HG03280 (cell line): Measurements from ENCODE around the gene KAT2B.
"Not testable (repeated sequence)": the region's sequence is repeated elsewhere in the genome, so short reads cannot be mapped to it uniquely, and the experiment has no call there.

ENCODE experiments used
- ATAC-seq: cut with Tn5 transposase; IDR thresholded peaks from one replicate; pipeline ENCODE4 v1.9.1; 2021; ENCODE audit warnings: mild to moderate bottlenecking, moderate library complexity; ENCODE audit not compliant: unreplicated experiment

KAT2B gene

GRCh38 chr3:20039765-20040547 lies at the start of gene KAT2B:
KAT2B (plus strand) TSS chr3:20040446; CDS start chr3:20040478, 32 bp downstream.
- peak; percentile 58 for ATAC-seq

- no peak for ATAC-seq
Measured at GRCh38 chr3:19994796-19995195, 45.5 kb upstream of the KAT2B start.

- ATAC-seq = no peak
Measured at GRCh38 chr3:19997502-19997901, 42.7 kb upstream of the KAT2B start.

GRCh38 chr3:20001932-20002331 lies 38.3 kb upstream of the KAT2B start:
- ATAC-seq = no peak

- ATAC-seq = no peak
Measured at GRCh38 chr3:20007960-20008359, 32.3 kb upstream of the KAT2B start.

GRCh38 chr3:20008646-20009045 lies 31.6 kb upstream of the KAT2B start:
- no peak for ATAC-seq

GRCh38 chr3:20012164-20012563 lies 28.1 kb upstream of the KAT2B start, which contains the start of gene PP2D1:
PP2D1 (minus strand) TSS chr3:20012264; CDS start chr3:20012072, 192 bp downstream.
- ATAC-seq = no peak

- ATAC-seq = no peak
Measured at GRCh38 chr3:20013396-20013795, 26.9 kb upstream of the KAT2B start.

GRCh38 chr3:20015525-20015924 lies 24.7 kb upstream of the KAT2B start:
- ATAC-seq = no peak

- ATAC-seq = not testable (repeated sequence)
Measured at GRCh38 chr3:20016076-20016475, 24.2 kb upstream of the KAT2B start.

GRCh38 chr3:20022954-20023622 lies 17.2 kb upstream of the KAT2B start:
- no peak for ATAC-seq

GRCh38 chr3:20023623-20024405 lies 16.4 kb upstream of the KAT2B start:
- ATAC-seq = no peak

GRCh38 chr3:20027136-20027535 lies 13.1 kb upstream of the KAT2B start:
- ATAC-seq = no peak

- ATAC-seq = no peak
Measured at GRCh38 chr3:20028905-20029331, 11.3 kb upstream of the KAT2B start.

GRCh38 chr3:20031939-20032338 lies 8.3 kb upstream of the KAT2B start:
- ATAC-seq = not testable (repeated sequence)

GRCh38 chr3:20035019-20035418 lies 5.2 kb upstream of the KAT2B start:
- no peak for ATAC-seq

- ATAC-seq = no peak
Measured at GRCh38 chr3:20037255-20037996, 2.8 kb upstream of the KAT2B start.

GRCh38 chr3:20038699-20039465 lies 1.4 kb upstream of the KAT2B start:
- no peak for ATAC-seq

- ATAC-seq = no peak
Measured at GRCh38 chr3:20039466-20039764, 831 bp upstream of the KAT2B start.

GRCh38 chr3:20040548-20041196 lies 426 bp downstream of the KAT2B start:
- ATAC-seq = peak; percentile 34
